Measurements from ENCODE around the gene SPECC1L.

Gene SPECC1L

DNA sequence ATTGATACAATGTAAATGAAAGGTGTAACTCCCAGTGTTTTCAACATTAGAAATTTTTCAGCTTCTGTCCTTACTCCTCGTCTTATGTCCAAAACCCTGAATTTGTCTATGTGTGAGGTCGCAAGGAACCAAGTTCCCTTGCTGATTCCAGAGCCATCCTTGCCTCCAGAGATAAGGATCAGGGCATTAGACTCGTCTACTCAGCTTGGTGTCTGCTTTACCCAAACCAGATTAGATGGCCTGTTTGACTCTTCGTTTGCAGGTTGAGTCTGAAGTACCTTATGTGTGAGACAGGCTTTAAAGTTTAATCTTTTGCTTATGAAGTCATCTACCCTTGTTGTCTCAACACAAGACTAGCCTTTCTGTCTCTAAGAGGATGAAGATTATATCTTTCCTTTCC, 55.6 kb downstream of the SPECC1L start:
- no peak for DNase-seq

- no peak for DNase-seq
These were observed 57.2 kb downstream of the SPECC1L start for GRCh38 chr22:24327832-24328231.

DNA sequence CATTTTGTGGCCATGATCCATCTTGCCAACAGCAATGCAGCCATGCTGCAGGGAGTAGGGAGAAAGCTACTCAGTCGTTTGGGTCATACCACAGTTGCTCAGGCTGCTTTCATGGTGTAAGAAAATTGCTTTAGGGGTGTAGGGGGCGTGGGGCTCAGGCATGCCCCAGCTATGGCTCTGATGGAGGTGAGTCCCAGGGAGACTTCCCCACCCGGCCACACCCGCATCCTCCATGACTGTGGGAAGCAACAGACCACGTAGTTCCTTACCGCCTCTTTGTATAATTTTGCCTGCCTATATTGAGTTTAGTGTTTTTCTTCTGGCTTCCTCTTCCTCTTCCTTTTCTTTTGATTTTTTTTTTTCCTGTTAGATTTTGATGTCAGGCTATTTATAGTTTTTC, 58.8 kb downstream of the SPECC1L start:
- no peak for DNase-seq

DNA sequence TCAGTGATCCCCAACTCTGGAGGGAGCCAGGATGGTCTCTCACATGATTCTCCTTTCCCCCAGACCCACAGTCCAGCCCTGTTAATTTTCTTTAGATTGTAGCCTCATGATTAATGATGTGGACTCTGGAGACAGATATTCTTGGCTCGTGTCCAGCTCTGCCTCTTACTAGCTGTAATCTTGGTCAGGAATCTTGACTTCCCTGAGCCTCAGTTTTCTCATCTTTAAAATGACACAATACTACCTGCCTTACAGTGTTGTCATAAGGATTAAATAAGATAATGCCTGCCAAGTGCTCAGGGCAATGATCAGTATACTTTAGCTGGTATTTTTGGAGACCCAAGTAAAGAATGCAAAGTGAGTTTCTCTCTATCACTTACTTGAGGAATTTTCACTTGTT, 60.0 kb downstream of the SPECC1L start:
- DNase-seq, result no peak

GRCh38 chr22:24331468-24332440, 61.1 kb downstream of the SPECC1L start:
- no peak for DNase-seq

- no peak for DNase-seq
These were observed 62.7 kb downstream of the SPECC1L start for GRCh38 chr22:24333301-24333700.

DNA sequence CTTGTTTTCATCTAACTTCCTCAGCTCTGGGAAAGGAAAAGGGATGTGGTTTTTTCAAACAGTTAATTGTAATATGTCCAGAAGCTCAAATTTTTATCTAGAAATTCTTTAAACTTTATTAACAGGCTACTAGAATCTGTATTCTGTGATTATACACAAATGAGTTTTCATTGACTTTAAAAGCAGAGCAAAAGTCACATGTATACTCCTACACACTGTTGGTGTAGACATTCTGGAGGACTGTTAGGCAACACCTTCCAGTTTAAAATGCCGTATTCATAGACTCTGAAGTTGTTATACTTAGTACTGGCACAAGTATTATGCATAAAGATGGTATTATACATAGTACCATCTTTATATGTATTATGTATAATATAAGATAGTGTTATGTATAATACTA, 64.9 kb downstream of the SPECC1L start:
- no peak for DNase-seq

DNA sequence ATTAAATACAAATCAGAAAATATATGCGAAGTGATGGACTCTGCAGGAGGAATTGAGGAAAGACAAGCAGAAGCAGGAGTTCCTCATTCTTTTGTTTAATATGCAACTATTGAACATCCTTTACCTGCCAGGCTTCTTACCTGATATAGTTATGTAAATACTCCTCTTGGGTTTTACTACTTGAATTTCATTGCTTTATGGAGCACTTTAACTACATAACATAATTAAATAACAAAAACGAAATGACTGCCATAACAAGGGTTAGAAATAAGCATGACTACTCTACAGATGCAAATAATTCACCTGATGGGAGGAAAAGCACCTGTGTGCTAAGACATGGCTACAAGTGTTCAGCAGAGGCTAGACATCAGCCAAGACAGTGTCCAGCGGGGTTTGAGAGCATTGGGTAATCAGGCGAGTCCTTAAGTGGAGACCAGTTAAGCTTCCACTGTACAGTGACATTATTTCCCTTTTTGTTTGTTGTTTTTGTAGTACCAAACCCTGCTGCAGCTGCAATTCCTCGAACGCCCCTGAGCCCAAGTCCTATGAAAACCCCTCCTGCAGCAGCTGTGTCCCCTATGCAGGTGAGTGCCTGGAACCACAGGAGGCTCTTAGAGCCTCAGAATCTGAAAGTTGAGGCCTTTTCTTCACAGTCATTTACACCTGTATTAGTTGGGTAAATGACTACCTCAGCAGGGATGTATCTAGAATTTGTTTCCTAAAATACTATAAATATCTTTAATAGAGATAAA, 67.4 kb downstream of the SPECC1L start:
- no peak for DNase-seq

GRCh38 chr22:24338726-24339451, 68.3 kb downstream of the SPECC1L start:
- DNase-seq, result no peak

GRCh38 chr22:24339452-24339747, 68.8 kb downstream of the SPECC1L start:
- DNase-seq, result no peak

DNA sequence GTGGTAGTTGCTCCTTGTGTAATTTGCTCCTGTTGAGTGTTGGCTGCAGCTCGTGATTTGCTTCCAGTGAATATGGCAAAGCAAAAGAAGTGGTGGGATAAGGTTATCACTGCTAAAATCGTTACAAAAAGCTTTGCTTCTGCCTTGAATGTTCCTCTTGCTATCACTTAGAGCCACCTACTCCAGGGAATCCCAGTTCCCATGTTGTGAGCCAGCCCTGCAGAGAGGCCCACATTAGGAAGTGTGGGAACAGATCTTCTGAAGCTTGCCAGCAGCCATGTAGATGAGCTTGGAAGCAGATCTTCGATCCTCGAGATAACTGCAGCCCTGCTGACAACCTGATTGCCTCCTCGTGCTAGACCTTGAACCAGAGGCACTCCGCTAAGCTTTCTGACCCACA, 71.0 kb downstream of the SPECC1L start:
- no peak for DNase-seq

GRCh38 chr22:24350627-24351026, 80.0 kb downstream of the SPECC1L start:
- DNase-seq, result no peak

DNA sequence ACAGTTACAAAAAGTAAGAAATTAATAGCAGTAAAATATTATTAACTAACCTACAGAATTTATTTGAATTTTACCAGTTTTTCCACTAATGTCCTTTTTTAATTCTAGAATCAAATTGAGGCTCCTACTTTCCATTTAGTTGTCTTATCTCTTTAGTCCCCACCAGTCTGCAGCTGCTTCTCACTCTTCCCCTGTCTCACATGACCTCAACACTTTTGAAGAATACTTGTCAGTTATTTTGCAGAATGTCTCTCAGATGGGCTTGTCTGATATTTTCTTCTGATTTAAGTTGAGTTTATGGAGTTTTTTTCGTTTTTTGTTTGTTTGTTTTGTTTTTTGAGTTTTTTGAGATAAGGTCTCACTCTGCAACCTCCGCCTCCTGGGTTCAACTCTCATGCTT, 82.5 kb downstream of the SPECC1L start:
- no peak for DNase-seq

DNA sequence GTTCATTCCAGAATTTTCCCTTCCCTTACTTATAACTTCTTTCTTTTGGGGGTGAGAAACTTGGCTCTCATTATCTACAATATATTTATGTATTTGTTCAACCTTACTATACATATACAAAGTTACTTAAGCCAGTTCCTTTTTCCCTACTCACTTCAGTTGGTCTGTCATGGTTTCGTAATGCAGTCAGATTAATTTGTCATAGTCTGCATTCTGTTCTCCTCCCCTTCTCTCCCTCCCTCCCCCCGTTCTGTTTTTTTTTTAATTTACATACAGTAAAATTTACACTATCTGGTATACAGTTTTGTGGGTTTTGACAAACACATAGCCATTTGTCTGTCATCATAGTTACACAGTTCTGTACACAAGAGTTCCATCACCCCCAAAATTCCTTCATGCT, 84.9 kb downstream of the SPECC1L start:
- no peak for DNase-seq

GRCh38 chr22:24357547-24357946, 86.9 kb downstream of the SPECC1L start:
- no peak for DNase-seq

DNA sequence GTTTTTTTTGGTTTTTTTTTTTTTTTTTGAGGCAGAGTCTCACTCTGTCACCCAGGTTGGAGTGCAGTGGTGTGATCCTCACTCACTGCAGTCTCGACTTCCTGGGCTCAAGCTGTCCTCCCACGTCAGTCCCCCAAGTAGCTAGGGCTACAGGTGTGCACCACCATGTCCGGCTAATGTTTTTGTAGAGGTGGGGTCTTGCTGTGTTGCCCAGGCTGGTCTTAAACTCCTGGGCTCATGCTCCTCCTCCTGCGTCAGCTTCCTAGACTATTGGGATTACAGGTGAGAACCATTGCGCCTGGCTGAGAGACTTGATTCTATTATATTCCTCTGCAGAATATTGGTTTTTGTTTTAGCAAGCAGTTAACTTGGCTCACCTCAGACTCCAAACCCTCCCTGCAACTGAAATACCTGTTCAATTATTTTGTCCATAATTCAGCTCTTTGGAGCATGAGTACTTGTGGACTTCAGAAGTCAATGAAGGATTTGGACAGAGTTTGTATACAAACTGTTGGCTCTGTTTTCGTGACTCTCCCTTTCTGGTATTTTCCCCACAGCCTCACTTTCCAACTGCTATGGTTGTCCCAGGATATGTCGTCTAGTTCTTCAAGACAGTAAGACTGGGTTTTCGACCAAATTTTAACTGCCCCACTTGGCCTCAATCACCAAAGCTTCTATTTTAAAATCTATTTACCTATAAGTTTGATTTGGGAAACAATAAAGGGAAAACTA, 87.6 kb downstream of the SPECC1L start:
- no peak for DNase-seq

GRCh38 chr22:24359452-24360120, 89.0 kb downstream of the SPECC1L start:
- DNase-seq, result no peak

- no peak for DNase-seq
These were observed 91.5 kb downstream of the SPECC1L start for GRCh38 chr22:24361976-24362646.

GRCh38 chr22:24363243-24363642, 92.6 kb downstream of the SPECC1L start:
- no peak for DNase-seq

- no peak for DNase-seq
These were observed 96.1 kb downstream of the SPECC1L start for GRCh38 chr22:24366701-24367100.

DNA sequence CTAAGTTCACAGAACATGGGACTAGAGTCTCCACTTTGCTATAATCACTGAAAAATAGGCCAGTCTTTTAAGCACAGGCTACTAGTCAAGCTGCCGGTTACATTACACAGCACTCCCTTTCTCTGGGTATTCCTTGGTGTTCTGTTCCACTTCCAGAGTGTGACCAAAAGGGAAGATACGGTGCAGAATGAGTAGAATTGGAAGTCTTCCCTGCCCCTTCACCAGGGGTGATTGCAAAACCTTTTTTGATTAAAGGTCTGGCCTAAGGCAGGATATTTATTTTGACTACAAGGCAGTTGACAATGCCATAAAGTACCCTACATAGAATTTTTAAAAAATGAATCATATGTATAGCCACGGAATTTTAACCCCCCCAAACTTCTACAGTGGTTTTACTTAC, 97.2 kb downstream of the SPECC1L start:
- no peak for DNase-seq

DNA sequence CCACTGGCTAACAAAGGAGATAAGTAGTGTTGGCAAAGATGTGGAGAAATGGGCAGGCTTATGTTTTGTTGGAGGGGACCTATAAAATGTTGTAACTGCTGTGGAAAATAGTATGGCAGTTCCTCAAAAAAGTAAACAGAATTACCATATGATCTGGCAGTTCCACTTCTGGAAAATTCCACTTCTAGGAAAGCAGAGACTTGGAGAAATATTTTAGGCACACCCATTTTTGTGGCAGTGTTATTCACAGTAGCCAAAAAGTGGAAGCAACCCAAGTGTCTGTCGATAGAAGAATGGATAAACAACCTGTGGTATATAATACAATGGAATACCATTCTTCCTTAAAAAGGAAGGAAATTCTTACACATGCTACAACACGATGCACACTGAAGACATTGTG, 99.8 kb downstream of the SPECC1L start:
- no peak for DNase-seq

Measured in activated T-cell treated with anti-CD3 and anti-CD28 coated beads for 4 hours (primary cell).